Measurements from ENCODE around the gene BATF3. TPM values are rescaled to one million over a fixed set of nuclear protein-coding genes. Genes with fewer than 3 reads are reported as not detected.

The BATF3 gene
- total and polyA plus RNA-seq, 2 of the 4 experiments (the other 2 are of a cell fraction): 1.6 to 3.9 TPM

DNA sequence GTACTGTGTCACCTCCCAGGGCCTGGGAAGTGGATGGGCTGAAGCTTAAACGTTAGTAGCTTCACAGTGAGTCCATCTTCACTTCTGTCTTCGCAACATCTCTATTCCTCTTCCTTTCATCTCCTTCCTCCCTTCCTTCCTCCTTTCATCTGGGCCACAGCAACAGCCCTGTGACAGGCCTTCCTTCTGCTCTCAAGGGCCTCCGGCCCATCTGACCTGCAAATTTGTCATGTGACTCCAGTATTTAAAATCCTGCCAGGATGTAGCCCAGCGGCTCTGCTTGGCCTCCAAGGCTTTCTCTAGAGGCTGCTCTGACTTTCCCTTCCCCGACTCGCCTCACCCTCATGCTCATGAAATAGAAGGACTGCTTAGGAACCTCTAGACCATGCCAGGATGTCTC, 10.9 kb upstream of the BATF3 start:
- H3K18ac ChIP-seq (ENCODE audit: low read depth, low read length): no peak overlapping the region
- no peak overlapping the region for H3K56ac ChIP-seq (ENCODE audit: extremely low read depth, insufficient read depth, low read length)
- H2BK120ac ChIP-seq (ENCODE audit: low read depth, low read length): no peak overlapping the region
- H3K9me3 ChIP-seq (ENCODE audit: control insufficient read depth, insufficient read depth, low read length): no peaks in the 10 kb centered on the region
- H2BK15ac ChIP-seq (ENCODE audit: low read depth, low read length): no peak overlapping the region
- H4K20me1 ChIP-seq (ENCODE audit: insufficient read depth, low read length): no peaks in the 10 kb centered on the region
- H4K8ac ChIP-seq (ENCODE audit: low read depth in 2 of 2, low read length in 2 of 2): no peak overlapping the region
- ChIA-PET POLR2A (ENCODE audit: unreplicated experiment) (interaction anchor here (0.6 kb wide), 1 partner anchor 81 kb away, joined by 3 read pairs; the partner anchor contains the start of gene NSL1), CTCF (no interaction called here)
- no peaks in the 10 kb centered on the region for H3K27me3 ChIP-seq (ENCODE audit: control insufficient read depth, insufficient read depth, low read length)
- dilution Hi-C loops (cut with HindIII; ENCODE audit: low sequenced_read_pairs, unreplicated experiment): no loop called here
- no peak for DNase-seq
- no peak overlapping the region for H3K9ac ChIP-seq (ENCODE audit: low read depth, low read length)
- H2BK20ac ChIP-seq (ENCODE audit: low read depth, low read length): no peak overlapping the region
- H2AK9ac ChIP-seq (replicated peaks; ENCODE audit: low read depth, low read length, poor library complexity): no peak overlapping the region
- no TSS peak for BruUV-seq (replicated peaks)
- peaks cover 4% of the 10 kb centered on the region; the same call in 1 of the 2 replicates for H3K4me1 ChIP-seq (ENCODE audit: control insufficient read depth, insufficient read depth, low read length)
- peaks cover 3% of the 10 kb centered on the region; the same call in 1 of the 2 replicates for H3K9me1 ChIP-seq (ENCODE audit: insufficient read depth, low read length)
- WGBS, 2 experiments (ENCODE audit: extremely low coverage in 2 of 2, insufficient read length in 1 of 2): 93% methylated on average over 2 of the region's 6 CpGs; no CpG with 5 or more reads in 1 of the 2 experiments
- no peak overlapping the region for H3K4ac ChIP-seq (ENCODE audit: low read depth, low read length)
- H2AFZ ChIP-seq (replicated peaks; ENCODE audit: low read length, poor library complexity): no peak overlapping the region
- no peak overlapping the region; the same call in 1 of the 2 replicates for H4K91ac ChIP-seq (ENCODE audit: insufficient read depth, low read depth, low read length)
- H3K14ac ChIP-seq (replicated peaks; ENCODE audit: low read depth, low read length): no peak overlapping the region
- no peak overlapping the region for H2BK5ac ChIP-seq (ENCODE audit: low read depth, low read length, poor library complexity, severe bottlenecking)
- intact Hi-C loops (cut with micrococcal nuclease): no loop called here
- no peaks in the 10 kb centered on the region for H3K36me3 ChIP-seq (ENCODE audit: control insufficient read depth, insufficient read depth, low read length)
- TF ChIP-seq FOS (IDR thresholded peaks at IDR 0.05; ENCODE audit: low read depth, low read length): no peak
- TF ChIP-seq, protein P1, sequence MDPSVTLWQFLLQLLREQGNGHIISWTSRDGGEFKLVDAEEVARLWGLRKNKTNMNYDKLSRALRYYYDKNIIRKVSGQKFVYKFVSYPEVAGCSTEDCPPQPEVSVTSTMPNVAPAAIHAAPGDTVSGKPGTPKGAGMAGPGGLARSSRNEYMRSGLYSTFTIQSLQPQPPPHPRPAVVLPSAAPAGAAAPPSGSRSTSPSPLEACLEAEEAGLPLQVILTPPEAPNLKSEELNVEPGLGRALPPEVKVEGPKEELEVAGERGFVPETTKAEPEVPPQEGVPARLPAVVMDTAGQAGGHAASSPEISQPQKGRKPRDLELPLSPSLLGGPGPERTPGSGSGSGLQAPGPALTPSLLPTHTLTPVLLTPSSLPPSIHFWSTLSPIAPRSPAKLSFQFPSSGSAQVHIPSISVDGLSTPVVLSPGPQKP (IDR thresholded peaks at IDR 0.05; ENCODE audit: borderline replicate concordance, low read depth, low read length): no peak
- TF ChIP-seq BHLHE40 (IDR thresholded peaks at IDR 0.05; ENCODE audit: low read depth, low read length): no peak
- TF ChIP-seq MAFK (IDR thresholded peaks at IDR 0.05; ENCODE audit: low read depth, low read length): no peak
- TF ChIP-seq CEBPB (IDR thresholded peaks at IDR 0.05; ENCODE audit: low read depth, low read length): no peak
- TF ChIP-seq, protein P2, sequence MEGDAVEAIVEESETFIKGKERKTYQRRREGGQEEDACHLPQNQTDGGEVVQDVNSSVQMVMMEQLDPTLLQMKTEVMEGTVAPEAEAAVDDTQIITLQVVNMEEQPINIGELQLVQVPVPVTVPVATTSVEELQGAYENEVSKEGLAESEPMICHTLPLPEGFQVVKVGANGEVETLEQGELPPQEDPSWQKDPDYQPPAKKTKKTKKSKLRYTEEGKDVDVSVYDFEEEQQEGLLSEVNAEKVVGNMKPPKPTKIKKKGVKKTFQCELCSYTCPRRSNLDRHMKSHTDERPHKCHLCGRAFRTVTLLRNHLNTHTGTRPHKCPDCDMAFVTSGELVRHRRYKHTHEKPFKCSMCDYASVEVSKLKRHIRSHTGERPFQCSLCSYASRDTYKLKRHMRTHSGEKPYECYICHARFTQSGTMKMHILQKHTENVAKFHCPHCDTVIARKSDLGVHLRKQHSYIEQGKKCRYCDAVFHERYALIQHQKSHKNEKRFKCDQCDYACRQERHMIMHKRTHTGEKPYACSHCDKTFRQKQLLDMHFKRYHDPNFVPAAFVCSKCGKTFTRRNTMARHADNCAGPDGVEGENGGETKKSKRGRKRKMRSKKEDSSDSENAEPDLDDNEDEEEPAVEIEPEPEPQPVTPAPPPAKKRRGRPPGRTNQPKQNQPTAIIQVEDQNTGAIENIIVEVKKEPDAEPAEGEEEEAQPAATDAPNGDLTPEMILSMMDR (conservative IDR thresholded peaks at IDR 0.05; ENCODE audit: low read depth, low read length): no peak
- H4K5ac ChIP-seq (ENCODE audit: low read depth, low read length): no peak overlapping the region
- H3K27ac ChIP-seq (ENCODE audit: insufficient read depth, low read length): no peak overlapping the region
- no peak for ATAC-seq (ENCODE audit: low read depth)
- no peak overlapping the region for H3K23ac ChIP-seq (ENCODE audit: low read depth, low read length)
- no peak overlapping the region for H2AK5ac ChIP-seq (ENCODE audit: low read depth, low read length)
- H3K4me2 ChIP-seq (ENCODE audit: low read depth, low read length): no peak overlapping the region
- in situ Hi-C loops (cut with MboI; ENCODE audit: low sequenced_read_pairs): no loop called here
- H3K4me3 ChIP-seq (ENCODE audit: insufficient read depth, low read depth, low read length): no peak overlapping the region
- H3K79me1 ChIP-seq (ENCODE audit: low read depth in 1 of 2, low read length in 2 of 2): no peaks in the 10 kb centered on the region

Measured in IMR-90 (cell line).